SK-N-SH treated with all-trans-retinoic acid at 6 μM for 48 hours (cell line): ENCODE data around the gene LYPD8.

ENCODE experiments used
- ATAC-seq: fragments of 200-7000 bp; cut with Tn5 transposase; 3 replicates; pipeline ENCODE4 v1.9.1; 2020; ENCODE audit warnings: mild to moderate bottlenecking, moderate library complexity
- CSDC2 ChIP-seq: fragments of 250-450 bp; sonication (Bioruptor Pico); IDR thresholded peaks from 2 replicates; pipeline ENCODE4 v1.5.0; 2020; ENCODE audit warnings: mild to moderate bottlenecking, moderate library complexity
- GLIS3 ChIP-seq: fragments of 250-450 bp; sonication (Bioruptor Pico); IDR thresholded peaks from 2 replicates; pipeline ENCODE4 v1.5.0; 2020; ENCODE audit warnings: mild to moderate bottlenecking, moderate library complexity
- OSR1 ChIP-seq: fragments of 250-450 bp; sonication (Bioruptor Pico); IDR thresholded peaks from 2 replicates; pipeline ENCODE4 v1.8.0; 2022; ENCODE audit warnings: moderate library complexity, mild to moderate bottlenecking, inconsistent platforms
- PPARA ChIP-seq: fragments of 250-450 bp; sonication (Bioruptor Pico); IDR thresholded peaks from 2 replicates; pipeline ENCODE4 v1.5.0; 2020; ENCODE audit warnings: mild to moderate bottlenecking, borderline replicate concordance
- RARB ChIP-seq: fragments of 250-450 bp; sonication (Bioruptor Pico); IDR thresholded peaks from 2 replicates; pipeline ENCODE4 v1.8.0; 2021; ENCODE audit warnings: mild to moderate bottlenecking, moderate library complexity
- SNAI2 ChIP-seq: fragments of 250-450 bp; sonication (Bioruptor Pico); IDR thresholded peaks from 2 replicates; pipeline ENCODE4 v1.5.0; 2020; ENCODE audit warnings: mild to moderate bottlenecking, moderate library complexity
- TCF4 ChIP-seq: fragments of 250-450 bp; sonication (Bioruptor Pico); IDR thresholded peaks from 2 replicates; pipeline ENCODE4 v1.8.0; 2021; ENCODE audit warnings: mild to moderate bottlenecking, moderate library complexity, borderline replicate concordance
- TOX ChIP-seq: fragments of 250-450 bp; sonication (Bioruptor Pico); IDR thresholded peaks from 2 replicates; pipeline ENCODE4 v1.8.0; 2021; ENCODE audit warnings: mild to moderate bottlenecking, moderate library complexity, borderline replicate concordance
- TSHZ2 ChIP-seq: fragments of 250-450 bp; sonication (Bioruptor Pico); IDR thresholded peaks from 2 replicates; pipeline ENCODE4 v1.5.0; 2020; ENCODE audit warnings: mild to moderate bottlenecking, moderate library complexity
- ZFP3 ChIP-seq: fragments of 250-450 bp; sonication (Bioruptor Pico); IDR thresholded peaks from 2 replicates; pipeline ENCODE4 v1.5.0; 2020; ENCODE audit warnings: mild to moderate bottlenecking, moderate library complexity
- ZFP30 ChIP-seq: fragments of 450-650 bp; formaldehyde crosslinking; IDR thresholded peaks from 2 replicates; pipeline ENCODE4 v1.5.0; 2022; ENCODE audit warnings: mild to moderate bottlenecking, moderate library complexity
- ZNF70 ChIP-seq: fragments of 450-650 bp; formaldehyde crosslinking; IDR thresholded peaks from 2 replicates; pipeline ENCODE4 v1.5.0; 2020; ENCODE audit warnings: mild to moderate bottlenecking, moderate library complexity
- ZNF8 ChIP-seq: fragments of 450-650 bp; formaldehyde crosslinking; IDR thresholded peaks from 2 replicates; pipeline ENCODE4 v1.5.0; 2020; ENCODE audit warnings: mild to moderate bottlenecking, moderate library complexity
- TF ChIP-seq, protein P1 (sequence below): fragments of 250-450 bp; sonication (Bioruptor Pico); IDR thresholded peaks from 2 replicates; pipeline ENCODE4 v1.8.0; 2020; ENCODE audit warnings: mild to moderate bottlenecking, moderate library complexity, borderline replicate concordance
- TF ChIP-seq, protein P2 (sequence below): fragments of 250-450 bp; sonication (Bioruptor Pico); IDR thresholded peaks from 2 replicates; pipeline ENCODE4 v1.5.1; 2021; ENCODE audit warnings: mild to moderate bottlenecking, moderate library complexity
- TF ChIP-seq, protein P3 (sequence below): fragments of 250-450 bp; sonication (Bioruptor Pico); IDR thresholded peaks from 2 replicates; pipeline ENCODE4 v1.8.0; 2021; ENCODE audit warnings: low read depth, mild to moderate bottlenecking, moderate library complexity, borderline replicate concordance
- TF ChIP-seq, protein P4 (sequence below): fragments of 250-450 bp; sonication (Bioruptor Pico); IDR thresholded peaks from 2 replicates; pipeline ENCODE4 v1.5.1; 2020; ENCODE audit warnings: low read depth, mild to moderate bottlenecking, moderate library complexity

Gene LYPD8

GRCh38 chr1:248752161-248753028, 3.2 kb downstream of the LYPD8 start:
- TF ChIP-seq, protein P1, sequence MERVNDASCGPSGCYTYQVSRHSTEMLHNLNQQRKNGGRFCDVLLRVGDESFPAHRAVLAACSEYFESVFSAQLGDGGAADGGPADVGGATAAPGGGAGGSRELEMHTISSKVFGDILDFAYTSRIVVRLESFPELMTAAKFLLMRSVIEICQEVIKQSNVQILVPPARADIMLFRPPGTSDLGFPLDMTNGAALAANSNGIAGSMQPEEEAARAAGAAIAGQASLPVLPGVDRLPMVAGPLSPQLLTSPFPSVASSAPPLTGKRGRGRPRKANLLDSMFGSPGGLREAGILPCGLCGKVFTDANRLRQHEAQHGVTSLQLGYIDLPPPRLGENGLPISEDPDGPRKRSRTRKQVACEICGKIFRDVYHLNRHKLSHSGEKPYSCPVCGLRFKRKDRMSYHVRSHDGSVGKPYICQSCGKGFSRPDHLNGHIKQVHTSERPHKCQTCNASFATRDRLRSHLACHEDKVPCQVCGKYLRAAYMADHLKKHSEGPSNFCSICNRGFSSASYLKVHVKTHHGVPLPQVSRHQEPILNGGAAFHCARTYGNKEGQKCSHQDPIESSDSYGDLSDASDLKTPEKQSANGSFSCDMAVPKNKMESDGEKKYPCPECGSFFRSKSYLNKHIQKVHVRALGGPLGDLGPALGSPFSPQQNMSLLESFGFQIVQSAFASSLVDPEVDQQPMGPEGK (CRISPR knock-in tag): no peak
- TF ChIP-seq, protein P2, sequence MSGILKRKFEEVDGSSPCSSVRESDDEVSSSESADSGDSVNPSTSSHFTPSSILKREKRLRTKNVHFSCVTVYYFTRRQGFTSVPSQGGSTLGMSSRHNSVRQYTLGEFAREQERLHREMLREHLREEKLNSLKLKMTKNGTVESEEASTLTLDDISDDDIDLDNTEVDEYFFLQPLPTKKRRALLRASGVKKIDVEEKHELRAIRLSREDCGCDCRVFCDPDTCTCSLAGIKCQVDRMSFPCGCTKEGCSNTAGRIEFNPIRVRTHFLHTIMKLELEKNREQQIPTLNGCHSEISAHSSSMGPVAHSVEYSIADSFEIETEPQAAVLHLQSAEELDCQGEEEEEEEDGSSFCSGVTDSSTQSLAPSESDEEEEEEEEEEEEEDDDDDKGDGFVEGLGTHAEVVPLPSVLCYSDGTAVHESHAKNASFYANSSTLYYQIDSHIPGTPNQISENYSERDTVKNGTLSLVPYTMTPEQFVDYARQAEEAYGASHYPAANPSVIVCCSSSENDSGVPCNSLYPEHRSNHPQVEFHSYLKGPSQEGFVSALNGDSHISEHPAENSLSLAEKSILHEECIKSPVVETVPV: no peak
- TF ChIP-seq ZFP3 (CRISPR knock-in tag) (no peak), CSDC2 (no peak), RARB (CRISPR knock-in tag) (no peak), TCF4 (CRISPR knock-in tag) (no peak)
- TF ChIP-seq, protein P3, sequence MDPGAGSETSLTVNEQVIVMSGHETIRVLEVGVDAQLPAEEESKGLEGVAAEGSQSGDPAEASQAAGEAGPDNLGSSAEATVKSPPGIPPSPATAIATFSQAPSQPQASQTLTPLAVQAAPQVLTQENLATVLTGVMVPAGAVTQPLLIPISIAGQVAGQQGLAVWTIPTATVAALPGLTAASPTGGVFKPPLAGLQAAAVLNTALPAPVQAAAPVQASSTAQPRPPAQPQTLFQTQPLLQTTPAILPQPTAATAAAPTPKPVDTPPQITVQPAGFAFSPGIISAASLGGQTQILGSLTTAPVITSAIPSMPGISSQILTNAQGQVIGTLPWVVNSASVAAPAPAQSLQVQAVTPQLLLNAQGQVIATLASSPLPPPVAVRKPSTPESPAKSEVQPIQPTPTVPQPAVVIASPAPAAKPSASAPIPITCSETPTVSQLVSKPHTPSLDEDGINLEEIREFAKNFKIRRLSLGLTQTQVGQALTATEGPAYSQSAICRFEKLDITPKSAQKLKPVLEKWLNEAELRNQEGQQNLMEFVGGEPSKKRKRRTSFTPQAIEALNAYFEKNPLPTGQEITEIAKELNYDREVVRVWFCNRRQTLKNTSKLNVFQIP: no peak
- peak; percentile 53 for ATAC-seq

- TF ChIP-seq ZNF8 (CRISPR knock-in tag): no peak
- no peak for TF ChIP-seq CSDC2
- TF ChIP-seq ZFP30 (CRISPR knock-in tag): no peak
- no peak for TF ChIP-seq RARB (CRISPR knock-in tag)
- TF ChIP-seq SNAI2 (CRISPR knock-in tag): no peak
- TF ChIP-seq PPARA (CRISPR knock-in tag): no peak
- TF ChIP-seq ZNF70 (CRISPR knock-in tag): no peak
- TF ChIP-seq TOX (CRISPR knock-in tag): no peak
- peak; percentile 14; the same call in 2 of the 3 replicates for ATAC-seq
Measured at GRCh38 chr1:248751635-248752034, 3.9 kb downstream of the LYPD8 start.

- TF ChIP-seq, protein P1 (CRISPR knock-in tag): no peak
- TF ChIP-seq, protein P4, sequence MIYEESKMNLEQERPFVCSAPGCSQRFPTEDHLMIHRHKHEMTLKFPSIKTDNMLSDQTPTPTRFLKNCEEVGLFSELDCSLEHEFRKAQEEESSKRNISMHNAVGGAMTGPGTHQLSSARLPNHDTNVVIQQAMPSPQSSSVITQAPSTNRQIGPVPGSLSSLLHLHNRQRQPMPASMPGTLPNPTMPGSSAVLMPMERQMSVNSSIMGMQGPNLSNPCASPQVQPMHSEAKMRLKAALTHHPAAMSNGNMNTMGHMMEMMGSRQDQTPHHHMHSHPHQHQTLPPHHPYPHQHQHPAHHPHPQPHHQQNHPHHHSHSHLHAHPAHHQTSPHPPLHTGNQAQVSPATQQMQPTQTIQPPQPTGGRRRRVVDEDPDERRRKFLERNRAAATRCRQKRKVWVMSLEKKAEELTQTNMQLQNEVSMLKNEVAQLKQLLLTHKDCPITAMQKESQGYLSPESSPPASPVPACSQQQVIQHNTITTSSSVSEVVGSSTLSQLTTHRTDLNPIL (CRISPR knock-in tag): no peak
- TF ChIP-seq GLIS3 (CRISPR knock-in tag): no peak
- TF ChIP-seq ZFP30 (CRISPR knock-in tag): no peak
- no peak for TF ChIP-seq TSHZ2 (CRISPR knock-in tag)
- no peak for TF ChIP-seq PPARA (CRISPR knock-in tag)
- TF ChIP-seq TCF4 (CRISPR knock-in tag): no peak
- TF ChIP-seq OSR1: no peak
- TF ChIP-seq RARB (CRISPR knock-in tag): no peak
- TF ChIP-seq SNAI2 (CRISPR knock-in tag): no peak
- peak; percentile 29 for ATAC-seq
Measured at GRCh38 chr1:248751142-248751541, 4.4 kb downstream of the LYPD8 start.
